Keratinocyte (primary cell): Measurements from ENCODE around the gene STK16. TPM values are rescaled to one million over a fixed set of nuclear protein-coding genes. Genes with fewer than 3 reads are reported as not detected.

Experiments
- DNase-seq: peaks from one replicate; pipeline ENCODE4 v3.0.0-alpha.2; 2011; ENCODE audit warnings: low read depth, missing footprints, low spot score
- FAIRE-seq: peaks from 2 replicates; lab custom pipeline; 2011; peaks lifted over from hg19 to GRCh38; lab: Jason Lieb, UNC
- H2AFZ ChIP-seq: 2 replicates; pipeline ENCODE4 v1.6.0; 2012; ENCODE audit warnings: low read length, control low read depth, inconsistent platforms; ENCODE audit not compliant: control insufficient read depth
- H3K27ac ChIP-seq: 2 replicates; pipeline ENCODE4 v1.5.1; 2011; ENCODE audit warnings: low read length; ENCODE audit not compliant: control insufficient read depth, insufficient read depth
- H3K27me3 ChIP-seq: 3 replicates; pipeline ENCODE4 v1.6.0; 2011; ENCODE audit warnings: low read length; ENCODE audit not compliant: control insufficient read depth, insufficient read depth; ENCODE audit errors: extremely low read depth
- H3K36me3 ChIP-seq, 2 experiments: 2 replicates in 1 of 2; 3 replicates in 1 of 2; pipeline ENCODE4 v1.5.1; 2011; ENCODE audit warnings: low read length in 2 of 2, mild to moderate bottlenecking in 1 of 2; ENCODE audit not compliant: control insufficient read depth in 2 of 2, insufficient read depth in 2 of 2; ENCODE audit errors: extremely low read depth in 1 of 2
- H3K4me1 ChIP-seq: 3 replicates; pipeline ENCODE4 v1.5.1; 2011; ENCODE audit warnings: low read length; ENCODE audit not compliant: control insufficient read depth, insufficient read depth; ENCODE audit errors: extremely low read depth
- H3K4me2 ChIP-seq: 3 replicates; pipeline ENCODE4 v1.6.0; 2011; ENCODE audit warnings: low read depth, low read length; ENCODE audit not compliant: control insufficient read depth, insufficient read depth; ENCODE audit errors: extremely low read depth
- H3K4me3 ChIP-seq, 3 experiments: fragments of 200-600 bp in 1 of 3; sonication (generic) in 1 of 3; 2 replicates in 2 of 3; 3 replicates in 1 of 3; pipeline ENCODE4 v1.5.1; 2011 to 2016; ENCODE audit warnings: low read length in 3 of 3, mild to moderate bottlenecking in 3 of 3, control low read depth in 2 of 3, inconsistent platforms in 1 of 3, low read depth in 1 of 3, mixed read lengths in 1 of 3, mixed run types in 1 of 3, moderate library complexity in 1 of 3; ENCODE audit not compliant: control insufficient read depth in 2 of 3, insufficient read depth in 2 of 3; ENCODE audit errors: extremely low read depth in 1 of 3
- H3K79me2 ChIP-seq: 2 replicates; pipeline ENCODE4 v1.6.0; 2012; ENCODE audit warnings: low read length; ENCODE audit not compliant: control insufficient read depth, insufficient read depth
- H3K9ac ChIP-seq: 3 replicates; pipeline ENCODE4 v1.6.0; 2011; ENCODE audit warnings: low read length; ENCODE audit not compliant: control insufficient read depth, insufficient read depth; ENCODE audit errors: extremely low read depth
- H3K9me1 ChIP-seq: 3 replicates; pipeline ENCODE4 v1.6.0; 2011; ENCODE audit warnings: low read length; ENCODE audit not compliant: control insufficient read depth, insufficient read depth; ENCODE audit errors: extremely low read depth
- H3K9me3 ChIP-seq: 2 replicates; pipeline ENCODE4 v1.5.1; 2012; ENCODE audit warnings: low read depth, low read length; ENCODE audit not compliant: control insufficient read depth
- H4K20me1 ChIP-seq: 3 replicates; pipeline ENCODE4 v1.6.0; 2011; ENCODE audit warnings: low read length; ENCODE audit not compliant: control insufficient read depth, insufficient read depth; ENCODE audit errors: extremely low read depth
- CTCF ChIP-seq, 3 experiments: IDR thresholded peaks in 1 of 3; conservative IDR thresholded peaks in 1 of 3; optimal IDR thresholded peaks in 1 of 3; 2 replicates in 2 of 3; 3 replicates in 1 of 3; pipeline versions ENCODE3 to v1.5.1; 2011; ENCODE audit warnings: low read length in 3 of 3, mild to moderate bottlenecking in 3 of 3, moderate library complexity in 2 of 3, control low read depth in 1 of 3, inconsistent platforms in 1 of 3; ENCODE audit not compliant: insufficient read depth in 2 of 3; ENCODE audit errors: extremely low read depth in 1 of 3
- EZH2 ChIP-seq: IDR thresholded peaks from one replicate; pipeline ENCODE4 v1.6.1; 2012; ENCODE audit warnings: inconsistent platforms, mild to moderate bottlenecking, low read length, moderate library complexity
- dilution Hi-C: fragments of 300-500 bp; cut with MboI; formaldehyde crosslinking; loops from one replicate; pipeline ENCODE4 v1.7.0; 2020; ENCODE audit warnings: low sequenced_read_pairs; ENCODE audit not compliant: extremely low pct_ligation_motif_present
- polyA plus RNA-seq, 5 experiments: library from polyadenylated mRNA; depleted of rRNA in 3 of 5; stranded (reverse) in 3 of 5; stranded (forward) in 1 of 5; unstranded in 1 of 5; fragments of >200 nt; gene quantifications; 1 replicate in 1 of 5; 2 replicates in 3 of 5; 3 replicates in 1 of 5; pipeline versions ENCODE4 v1.2.1 to v1.2.3, GENCODE V29; 2011 to 2012; ENCODE audit warnings: missing spikeins in 2 of 5, low read depth in 1 of 5, low replicate concordance in 1 of 5

Gene STK16
- polyA plus RNA-seq, 1 donor (not counting 4 experiments of a cell fraction or from before 2014, with no cell fraction given) = 35.8 TPM

GRCh38 chr2:219213486-219214071, 31.7 kb upstream of the STK16 start:
- H3K36me3 ChIP-seq = peaks cover 15 to 31% of the 10 kb centered on the region in 2 experiments
- dilution Hi-C loops = no loop called here
- FAIRE-seq = no peak

GRCh38 chr2:219214141-219214540, 31.1 kb upstream of the STK16 start:
- peaks cover 18% of the 10 kb centered on the region for H3K4me1 ChIP-seq
- no peak overlapping the region for H3K9ac ChIP-seq
- FAIRE-seq (no peak), DNase-seq (no peak)
- no peak for TF ChIP-seq EZH2
- H3K9me3 ChIP-seq = no peaks in the 10 kb centered on the region
- no peak overlapping the region for H2AFZ ChIP-seq
- no peak overlapping the region for H3K4me2 ChIP-seq
- no peaks in the 10 kb centered on the region for H3K27me3 ChIP-seq
- no peaks in the 10 kb centered on the region for H4K20me1 ChIP-seq
- dilution Hi-C loops = no loop called here
- H3K9me1 ChIP-seq = no peaks in the 10 kb centered on the region
- H3K36me3 ChIP-seq = peaks cover 12 to 27% of the 10 kb centered on the region in 2 experiments
- H3K79me2 ChIP-seq = no peaks in the 10 kb centered on the region
- no peak overlapping the region for H3K27ac ChIP-seq
- no peak overlapping the region for H3K4me3 ChIP-seq

More at GRCh38 chr2:219213486-219214071, 31.7 kb upstream of the STK16 start:
- Histone ChIP-seq H3K4me2 (no peak overlapping the region), H3K27ac (no peak overlapping the region), H3K9me1 (no peaks in the 10 kb centered on the region), H3K4me3 (no peak overlapping the region), H2AFZ (no peak overlapping the region), H3K27me3 (no peaks in the 10 kb centered on the region), H4K20me1 (no peaks in the 10 kb centered on the region), H3K9me3 (no peaks in the 10 kb centered on the region), H3K79me2 (no peaks in the 10 kb centered on the region), H3K9ac (no peak overlapping the region), H3K4me1 (peaks cover 13% of the 10 kb centered on the region)
- no peak for DNase-seq
- no peak for TF ChIP-seq CTCF (optimal IDR thresholded peaks at IDR 0.05 in 1 of 3, IDR thresholded peaks at IDR 0.05 in 1 of 3, conservative IDR thresholded peaks at IDR 0.05 in 1 of 3; ENCODE audit: extremely low read depth in 1 of 3, insufficient read depth in 2 of 3, low read length in 3 of 3)
- TF ChIP-seq EZH2 = no peak

GRCh38 chr2:219214786-219215185, 30.5 kb upstream of the STK16 start:
- no peak overlapping the region for H3K9ac ChIP-seq
- H4K20me1 ChIP-seq = no peaks in the 10 kb centered on the region
- peaks cover 11 to 25% of the 10 kb centered on the region in 2 experiments for H3K36me3 ChIP-seq
- no peaks in the 10 kb centered on the region for H3K79me2 ChIP-seq
- H3K4me3 ChIP-seq = no peak overlapping the region
- H3K9me1 ChIP-seq = no peaks in the 10 kb centered on the region
- no peaks in the 10 kb centered on the region for H3K9me3 ChIP-seq
- no peak overlapping the region for H3K27ac ChIP-seq
- peaks cover 18% of the 10 kb centered on the region for H3K4me1 ChIP-seq
- H3K4me2 ChIP-seq = no peak overlapping the region
- FAIRE-seq (no peak), DNase-seq (no peak)
- H2AFZ ChIP-seq = no peak overlapping the region
- dilution Hi-C loops = no loop called here
- H3K27me3 ChIP-seq = no peaks in the 10 kb centered on the region
- TF ChIP-seq EZH2 (no peak), CTCF (optimal IDR thresholded peaks at IDR 0.05 in 1 of 3, IDR thresholded peaks at IDR 0.05 in 1 of 3, conservative IDR thresholded peaks at IDR 0.05 in 1 of 3; ENCODE audit: extremely low read depth in 1 of 3, insufficient read depth in 2 of 3, low read length in 3 of 3) (no peak)
